Mucosa of stomach (tissue), 1 donor: ENCODE results near the gene SDCBP2.

Experiments used
- H3K27me3 ChIP-seq: one replicate; pipeline ENCODE4 v1.7.0; 2013; ENCODE audit warnings: mild to moderate bottlenecking, low read length; ENCODE audit not compliant: control insufficient read depth, insufficient read depth
- H3K36me3 ChIP-seq: one replicate; pipeline ENCODE4 v1.7.0; 2013; ENCODE audit warnings: low read length; ENCODE audit not compliant: control insufficient read depth, insufficient read depth
- H3K4me1 ChIP-seq: one replicate; pipeline ENCODE4 v1.7.0; 2013; ENCODE audit warnings: mild to moderate bottlenecking, low read length; ENCODE audit not compliant: control insufficient read depth, insufficient read depth
- H3K4me3 ChIP-seq: one replicate; pipeline ENCODE4 v1.7.0; 2013; ENCODE audit warnings: low read length
- H3K9ac ChIP-seq: one replicate; pipeline ENCODE4 v1.7.0; 2013; ENCODE audit warnings: mild to moderate bottlenecking, low read length, moderate library complexity
- H3K9me3 ChIP-seq: one replicate; pipeline ENCODE4 v1.7.0; 2013; ENCODE audit warnings: mild to moderate bottlenecking, low read length, moderate library complexity; ENCODE audit not compliant: control insufficient read depth
- donor health status: Pancreatic carcinoma.

The SDCBP2 gene

DNA sequence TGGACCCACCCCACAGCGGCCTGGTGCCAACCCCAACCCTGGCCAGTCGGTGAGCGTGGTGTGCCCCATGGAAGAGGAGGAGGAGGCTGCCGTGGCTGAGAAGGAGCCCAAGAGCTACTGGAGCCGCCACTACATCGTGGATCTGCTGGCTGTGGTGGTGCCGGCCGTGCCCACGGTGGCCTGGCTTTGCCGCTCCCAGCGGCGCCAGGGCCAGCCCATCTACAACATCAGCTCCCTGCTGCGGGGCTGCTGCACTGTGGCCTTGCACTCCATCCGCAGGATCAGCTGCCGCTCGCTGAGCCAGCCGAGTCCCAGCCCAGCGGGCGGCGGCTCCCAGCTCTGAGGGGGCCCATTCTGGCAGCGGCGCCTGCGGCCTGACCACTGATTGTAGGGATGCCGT lies 23.2 kb downstream of the SDCBP2 start:
- Histone ChIP-seq H3K4me3 (no peak overlapping the region), H3K36me3 (peaks cover under 1% of the 10 kb centered on the region), H3K9ac (no peak overlapping the region), H3K27me3 (no peaks in the 10 kb centered on the region), H3K9me3 (no peaks in the 10 kb centered on the region), H3K4me1 (peaks cover 5% of the 10 kb centered on the region)

DNA sequence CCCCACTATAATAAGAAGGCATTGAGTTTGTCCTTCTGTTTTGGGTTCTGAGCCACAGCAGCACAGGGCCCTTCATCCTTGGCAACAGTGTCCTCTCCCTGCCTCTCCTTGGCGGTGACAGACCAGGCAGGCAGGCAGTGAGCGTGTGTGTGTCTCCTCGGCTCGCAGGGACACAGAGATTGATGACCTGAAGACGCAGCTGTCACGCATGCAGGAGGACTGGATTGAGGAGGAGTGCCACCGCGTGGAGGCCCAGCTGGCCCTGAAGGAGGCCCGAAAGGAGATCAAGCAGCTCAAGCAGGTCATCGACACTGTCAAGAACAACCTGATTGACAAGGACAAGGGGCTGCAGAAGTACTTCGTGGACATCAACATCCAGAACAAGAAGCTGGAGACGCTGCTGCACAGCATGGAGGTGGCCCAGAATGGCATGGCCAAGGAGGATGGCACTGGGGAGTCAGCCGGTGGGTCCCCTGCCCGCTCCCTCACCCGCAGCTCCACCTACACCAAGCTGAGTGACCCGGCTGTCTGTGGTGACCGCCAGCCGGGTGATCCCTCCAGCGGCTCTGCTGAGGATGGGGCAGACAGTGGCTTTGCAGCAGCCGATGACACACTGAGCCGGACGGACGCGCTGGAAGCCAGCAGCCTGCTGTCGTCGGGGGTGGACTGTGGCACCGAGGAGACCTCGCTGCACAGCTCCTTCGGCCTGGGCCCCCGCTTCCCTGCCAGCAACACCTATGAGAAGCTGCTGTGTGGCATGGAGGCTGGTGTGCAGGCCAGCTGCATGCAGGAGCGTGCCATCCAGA lies 24.0 kb downstream of the SDCBP2 start:
- H3K4me3 ChIP-seq, result no peak overlapping the region
- no peaks in the 10 kb centered on the region for H3K36me3 ChIP-seq
- H3K27me3 ChIP-seq, result no peaks in the 10 kb centered on the region
- peaks cover 8% of the 10 kb centered on the region for H3K4me1 ChIP-seq
- no peak overlapping the region for H3K9ac ChIP-seq
- no peaks in the 10 kb centered on the region for H3K9me3 ChIP-seq

DNA sequence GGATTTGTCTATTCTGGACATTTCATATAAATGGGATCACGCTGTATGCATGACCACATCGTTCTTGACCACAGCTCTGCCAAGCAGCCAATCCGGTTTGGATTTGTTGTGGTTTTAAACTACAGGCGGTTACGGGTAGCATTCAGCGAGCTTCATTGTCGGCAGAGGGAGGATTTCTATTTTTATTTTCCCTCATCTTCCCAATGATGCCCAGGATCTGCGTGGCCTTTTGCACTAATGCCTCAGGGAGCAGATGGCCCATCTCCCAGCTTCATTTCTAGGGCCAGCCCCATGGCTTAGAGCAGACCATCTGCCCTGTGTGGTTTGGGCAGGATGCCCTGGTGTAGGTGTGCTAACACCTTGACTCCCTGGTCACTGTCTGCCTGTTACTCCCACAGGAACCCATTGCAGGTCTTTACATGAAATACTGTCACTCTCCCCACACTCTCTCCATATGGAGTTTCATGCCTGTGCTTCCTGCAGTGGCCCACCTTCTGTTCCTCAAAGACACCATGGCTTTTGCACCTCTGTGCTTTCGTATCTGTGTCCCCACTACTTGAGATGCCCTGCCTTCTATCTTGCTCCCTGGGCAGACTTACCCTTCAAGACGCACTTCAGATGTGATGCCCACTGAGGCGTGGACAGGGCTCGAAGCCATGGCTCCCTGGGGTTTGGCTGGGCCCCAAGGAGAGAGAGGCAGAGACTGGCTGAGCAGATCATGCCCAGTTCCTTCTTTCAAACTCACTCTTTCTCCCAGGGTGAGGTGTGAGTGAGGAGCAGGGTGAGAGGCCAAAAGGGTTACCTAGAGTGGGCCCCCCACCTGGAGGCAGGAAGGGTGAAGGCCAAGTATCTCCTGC lies 26.0 kb downstream of the SDCBP2 start:
- H3K9me3 ChIP-seq, result no peaks in the 10 kb centered on the region
- peaks cover 8% of the 10 kb centered on the region for H3K4me1 ChIP-seq
- H3K4me3 ChIP-seq, result no peak overlapping the region
- H3K36me3 ChIP-seq, result no peaks in the 10 kb centered on the region
- H3K27me3 ChIP-seq, result no peaks in the 10 kb centered on the region
- H3K9ac ChIP-seq, result no peak overlapping the region

DNA sequence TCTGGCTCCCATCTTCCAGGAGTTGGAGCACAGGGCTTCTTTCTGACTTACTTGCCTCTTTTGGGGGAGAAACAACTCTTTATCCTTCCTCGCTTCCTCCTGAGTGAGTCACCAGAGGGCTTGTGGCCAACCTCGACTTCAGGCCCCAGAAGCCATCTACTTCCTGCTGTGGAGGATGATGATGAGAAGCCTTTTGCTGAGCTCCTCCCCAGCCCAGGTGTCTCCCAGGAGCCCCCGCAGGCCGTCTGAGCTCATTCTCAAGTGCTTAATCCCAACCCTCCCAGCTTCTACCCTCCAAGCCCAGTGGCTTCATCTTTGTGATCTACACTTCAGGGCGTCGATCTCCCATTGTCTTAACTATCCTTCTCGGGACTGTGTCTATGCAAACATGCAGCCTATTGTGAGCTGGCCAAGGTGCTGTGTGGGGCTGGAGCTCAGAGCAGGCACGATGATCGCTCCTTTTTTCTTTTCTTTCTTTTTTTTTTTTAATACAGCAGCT lies 27.9 kb downstream of the SDCBP2 start:
- Histone ChIP-seq H3K36me3 (no peaks in the 10 kb centered on the region), H3K4me3 (no peak overlapping the region), H3K27me3 (no peaks in the 10 kb centered on the region), H3K4me1 (peaks cover 8% of the 10 kb centered on the region), H3K9ac (no peak overlapping the region), H3K9me3 (no peaks in the 10 kb centered on the region)

DNA sequence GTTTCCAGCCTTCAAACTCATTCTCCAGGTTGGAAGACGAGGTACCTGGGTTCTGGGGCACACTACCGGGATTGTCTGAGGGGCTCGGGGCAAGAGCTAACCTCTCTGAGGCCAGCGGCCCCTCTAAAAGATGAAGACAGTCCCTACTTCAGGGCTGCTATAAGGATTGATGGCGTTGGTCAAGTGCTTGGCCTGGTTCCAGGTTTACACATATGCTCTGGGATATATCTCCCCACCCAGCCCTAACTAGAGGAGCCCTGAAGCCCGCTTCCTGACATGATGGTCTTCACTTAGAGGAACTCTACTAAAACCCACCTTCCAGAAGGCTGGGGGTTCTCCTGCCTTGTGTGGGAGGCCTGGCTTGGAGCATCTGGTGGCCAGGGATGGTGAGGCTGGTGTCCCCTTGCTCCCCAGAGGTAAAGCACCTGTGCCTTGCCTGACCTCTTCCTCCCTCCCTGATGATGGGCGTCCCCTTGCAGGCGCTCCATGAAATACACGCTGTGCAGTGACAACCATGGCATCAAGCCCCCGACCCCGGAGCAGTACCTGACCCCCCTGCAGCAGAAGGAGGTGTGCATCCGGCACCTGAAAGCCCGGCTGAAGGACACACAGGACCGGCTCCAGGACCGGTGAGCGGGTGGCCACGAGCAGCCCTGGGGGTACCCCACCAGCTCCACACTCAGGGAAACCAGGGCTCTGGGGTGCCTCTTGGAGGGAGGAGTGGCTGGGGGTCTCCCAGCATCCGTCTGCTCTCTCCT lies 28.7 kb downstream of the SDCBP2 start:
- no peak overlapping the region for H3K9ac ChIP-seq

DNA sequence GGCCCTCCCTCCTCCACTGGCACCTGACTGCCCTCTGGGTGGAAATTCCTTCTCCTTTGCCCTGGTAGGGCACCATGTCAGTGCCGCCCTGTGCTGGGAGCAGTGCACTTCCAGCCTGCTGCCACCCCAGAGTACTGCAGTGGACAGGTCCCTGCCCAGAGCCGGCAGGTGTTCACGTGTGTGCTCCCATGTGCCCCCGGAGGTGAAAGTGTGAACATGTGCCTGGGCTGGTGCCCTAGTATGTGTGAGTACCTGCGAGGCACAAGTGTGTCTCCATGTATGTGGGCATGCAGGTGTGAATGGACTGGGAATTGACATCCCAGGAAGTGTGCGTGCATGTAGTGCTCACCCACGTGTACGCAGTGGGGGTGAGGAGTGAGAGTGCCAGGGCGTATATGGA lies 29.4 kb downstream of the SDCBP2 start:
- H3K9ac ChIP-seq, result no peak overlapping the region
- H3K4me3 ChIP-seq, result no peak overlapping the region
- no peaks in the 10 kb centered on the region for H3K36me3 ChIP-seq
- H3K27me3 ChIP-seq, result no peaks in the 10 kb centered on the region
- peaks cover 8% of the 10 kb centered on the region for H3K4me1 ChIP-seq
- H3K9me3 ChIP-seq, result no peaks in the 10 kb centered on the region

More for the DNA sequence above, 28.7 kb downstream of the SDCBP2 start:
- Histone ChIP-seq H3K36me3 (no peaks in the 10 kb centered on the region), H3K27me3 (no peaks in the 10 kb centered on the region), H3K4me3 (no peak overlapping the region), H3K9me3 (no peaks in the 10 kb centered on the region), H3K4me1 (peaks cover 8% of the 10 kb centered on the region)

DNA sequence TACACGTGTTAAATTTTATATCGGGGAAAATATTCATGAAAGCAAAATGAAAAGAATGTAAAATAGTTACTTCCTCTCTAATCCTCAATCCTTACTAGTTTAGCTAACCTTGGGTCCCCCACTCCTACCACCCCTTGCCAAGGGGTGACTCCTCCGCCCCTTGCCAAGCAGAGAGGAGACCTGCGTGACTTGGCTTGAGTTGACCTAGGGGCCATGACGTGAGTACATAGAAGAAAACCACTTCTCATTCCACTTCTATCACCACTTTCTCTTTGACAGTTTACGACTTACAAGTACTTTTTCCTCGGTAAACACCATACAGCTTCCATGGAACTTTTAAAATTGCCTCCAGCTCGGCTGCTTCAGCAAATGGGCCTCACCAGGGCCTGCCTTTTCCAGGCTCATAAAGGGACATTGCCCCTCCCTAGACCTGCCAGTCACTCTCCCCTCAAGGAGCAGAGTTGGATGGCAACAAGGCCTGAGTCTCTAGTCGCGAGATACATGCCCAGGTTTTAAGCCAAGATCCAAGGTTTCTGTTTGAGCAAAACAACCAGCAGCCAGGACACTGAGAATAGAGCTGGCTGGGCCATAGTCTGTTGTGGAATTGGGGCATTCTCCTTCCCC lies 29.9 kb downstream of the SDCBP2 start:
- H3K9ac ChIP-seq, result no peak overlapping the region
- H3K4me3 ChIP-seq, result no peak overlapping the region
- H3K27me3 ChIP-seq, result no peaks in the 10 kb centered on the region
- H3K4me1 ChIP-seq, result peaks cover 8% of the 10 kb centered on the region
- H3K36me3 ChIP-seq, result no peaks in the 10 kb centered on the region
- no peaks in the 10 kb centered on the region for H3K9me3 ChIP-seq

DNA sequence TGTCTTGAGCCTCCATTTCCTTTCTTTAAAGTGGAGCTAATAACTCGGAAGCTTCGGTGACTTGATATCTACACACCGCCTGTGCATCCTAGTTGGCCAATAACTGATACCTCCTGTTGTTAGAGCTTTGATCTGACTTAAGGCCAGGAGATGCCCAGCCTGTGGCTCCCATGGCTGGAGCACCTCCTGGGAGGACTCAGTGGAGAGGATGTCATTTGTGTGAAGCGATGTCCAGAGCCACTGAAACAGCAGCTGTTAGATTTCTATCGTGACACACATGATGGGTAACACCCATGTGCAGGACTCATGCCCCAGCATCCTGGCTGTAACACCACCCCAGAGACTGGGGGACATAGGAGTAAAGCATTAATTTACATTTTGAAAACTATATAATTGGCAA lies 30.8 kb downstream of the SDCBP2 start:
- no peaks in the 10 kb centered on the region for H3K27me3 ChIP-seq
- H3K9ac ChIP-seq, result no peak overlapping the region
- H3K36me3 ChIP-seq, result no peaks in the 10 kb centered on the region
- no peaks in the 10 kb centered on the region for H3K9me3 ChIP-seq
- no peak overlapping the region for H3K4me3 ChIP-seq
- peaks cover 8% of the 10 kb centered on the region for H3K4me1 ChIP-seq

DNA sequence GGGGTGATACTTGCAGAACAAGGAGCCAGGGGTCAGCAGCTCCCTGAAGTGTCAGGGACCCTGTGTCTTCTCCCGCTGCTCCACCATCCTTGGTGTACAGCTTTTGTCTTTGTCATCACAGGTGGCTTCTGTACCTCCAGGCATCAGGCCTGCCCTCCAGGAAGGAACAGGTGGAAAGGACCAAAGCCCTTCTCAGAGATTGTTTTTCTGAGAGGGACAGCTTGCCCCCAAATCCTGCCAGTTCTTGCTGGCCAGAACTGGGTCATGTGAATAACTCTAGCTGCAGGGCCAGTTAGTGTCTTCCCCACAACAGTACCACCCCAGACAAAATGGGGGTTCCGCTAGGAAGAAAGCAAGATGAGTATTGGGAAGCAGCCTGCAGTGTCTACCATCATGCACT lies 31.5 kb downstream of the SDCBP2 start:
- H3K9ac ChIP-seq, result no peak overlapping the region
- no peaks in the 10 kb centered on the region for H3K36me3 ChIP-seq
- H3K27me3 ChIP-seq, result no peaks in the 10 kb centered on the region
- H3K4me1 ChIP-seq, result peaks cover 8% of the 10 kb centered on the region
- H3K4me3 ChIP-seq, result no peak overlapping the region
- no peaks in the 10 kb centered on the region for H3K9me3 ChIP-seq

DNA sequence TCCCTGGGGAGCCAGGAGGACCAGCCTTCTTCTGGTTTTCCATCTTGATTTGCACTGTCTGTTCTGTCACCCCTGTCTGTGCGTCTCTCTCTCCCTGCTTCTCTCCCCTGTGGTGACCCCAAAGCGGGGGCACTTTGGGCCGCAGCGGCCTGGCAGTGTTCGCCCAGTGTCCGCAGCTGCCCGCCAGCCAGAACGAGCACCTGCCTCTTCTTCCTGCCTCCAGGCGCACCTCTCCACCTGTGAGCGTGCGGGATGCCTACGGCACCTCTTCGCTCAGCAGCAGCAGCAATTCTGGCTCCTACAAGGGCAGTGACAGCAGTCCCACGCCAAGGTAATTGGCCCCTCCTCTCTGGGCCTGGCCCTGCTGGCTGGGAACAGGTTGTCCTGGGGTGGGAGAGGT lies 32.0 kb downstream of the SDCBP2 start:
- Histone ChIP-seq H3K9me3 (no peaks in the 10 kb centered on the region), H3K4me3 (no peak overlapping the region), H3K36me3 (no peaks in the 10 kb centered on the region), H3K9ac (no peak overlapping the region), H3K27me3 (no peaks in the 10 kb centered on the region), H3K4me1 (peaks cover 8% of the 10 kb centered on the region)

DNA sequence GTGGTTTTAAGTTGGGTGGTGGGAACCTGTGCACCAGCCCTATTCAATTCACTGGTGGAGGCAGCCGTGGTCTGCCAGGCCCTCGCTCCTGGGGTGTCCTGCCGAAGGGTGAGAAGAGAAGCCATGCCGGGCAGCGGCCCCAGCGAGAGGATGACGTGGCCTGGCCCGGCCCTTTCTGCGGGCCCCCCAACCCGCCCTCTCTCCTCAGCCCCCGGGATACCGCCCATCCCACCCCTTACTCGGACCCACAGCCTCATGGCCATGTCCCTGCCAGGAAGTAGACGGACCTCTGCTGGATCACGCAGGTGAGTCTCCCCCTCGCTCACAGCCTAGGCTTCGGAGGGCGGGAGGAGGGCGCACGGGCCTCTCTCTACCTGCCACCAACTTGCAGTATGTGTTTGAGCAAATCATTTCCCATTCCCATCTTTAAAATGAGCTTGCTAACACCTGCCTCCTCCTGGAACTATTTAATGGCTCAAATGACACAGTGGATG lies 32.8 kb downstream of the SDCBP2 start:
- H3K4me1 ChIP-seq, result peaks cover 8% of the 10 kb centered on the region
- H3K9me3 ChIP-seq, result no peaks in the 10 kb centered on the region
- H3K9ac ChIP-seq, result no peak overlapping the region
- no peaks in the 10 kb centered on the region for H3K27me3 ChIP-seq
- H3K36me3 ChIP-seq, result no peaks in the 10 kb centered on the region
- H3K4me3 ChIP-seq, result no peak overlapping the region
